Ovary (tissue), 3 donors: ENCODE measurements around the gene TCF4.

Experiments
- EP300 ChIP-seq: sonication (generic); formaldehyde crosslinking; IDR thresholded peaks from one replicate; pipeline ENCODE4 v1.6.1; 2017; ENCODE audit warnings: antibody characterized with exemption
- POLR2A ChIP-seq: fragments of 450-650 bp; IDR thresholded peaks from one replicate; pipeline ENCODE4 v1.6.1; 2017; ENCODE audit warnings: antibody characterized with exemption, mild to moderate bottlenecking, moderate library complexity
- TF ChIP-seq, protein P1 (sequence below), 3 donors: fragments of 450-650 bp in 2 of 3; fragments of 200-600 bp in 1 of 3; IDR thresholded peaks; one replicate each; pipeline versions ENCODE4 v1.5.1 to v1.8.0; 2016 to 2022; ENCODE audit warnings: antibody characterized with exemption in 3 of 3, mild to moderate bottlenecking in 1 of 3
- donor health status: DM: no; HTN: no; CAD: no.

DNA sequence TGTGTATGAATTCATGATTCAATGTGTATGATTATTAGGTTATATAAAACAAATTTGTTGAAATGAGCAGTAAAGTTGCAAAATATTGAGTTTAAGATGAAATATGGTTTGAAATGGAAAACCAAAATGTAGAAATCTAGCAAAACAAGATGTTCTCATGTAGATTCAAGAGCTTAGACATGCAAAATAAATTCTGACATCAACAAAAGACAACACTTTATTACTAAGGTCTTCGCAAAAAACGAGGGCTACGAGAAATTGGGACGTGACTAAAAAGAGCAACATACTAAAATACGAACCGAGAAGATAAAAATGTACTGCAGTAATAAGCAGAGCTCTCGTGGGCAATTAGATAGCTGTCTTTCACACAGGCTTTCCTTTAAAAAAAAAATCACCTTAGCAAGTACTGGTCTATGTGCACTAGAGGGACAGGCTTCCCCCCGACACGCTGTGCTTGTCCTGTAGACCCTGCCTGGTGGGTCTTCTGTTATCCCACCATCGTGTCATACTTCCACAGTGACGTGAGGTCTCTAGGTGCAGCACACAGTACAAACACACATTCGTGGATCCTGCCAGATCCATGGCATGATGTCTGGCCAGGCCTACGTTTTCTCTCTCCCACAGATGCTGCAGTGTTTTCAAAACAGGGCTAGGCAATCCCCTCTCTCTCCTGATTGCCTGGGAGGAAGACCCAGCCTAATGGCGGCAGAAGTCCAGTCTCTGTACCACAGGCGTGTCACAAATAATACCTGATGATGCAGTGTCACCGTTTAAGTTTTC is 240.8 kb downstream of the TCF4 start:
- TF ChIP-seq POLR2A (no peak), EP300 (no peak)
- TF ChIP-seq, protein P1, sequence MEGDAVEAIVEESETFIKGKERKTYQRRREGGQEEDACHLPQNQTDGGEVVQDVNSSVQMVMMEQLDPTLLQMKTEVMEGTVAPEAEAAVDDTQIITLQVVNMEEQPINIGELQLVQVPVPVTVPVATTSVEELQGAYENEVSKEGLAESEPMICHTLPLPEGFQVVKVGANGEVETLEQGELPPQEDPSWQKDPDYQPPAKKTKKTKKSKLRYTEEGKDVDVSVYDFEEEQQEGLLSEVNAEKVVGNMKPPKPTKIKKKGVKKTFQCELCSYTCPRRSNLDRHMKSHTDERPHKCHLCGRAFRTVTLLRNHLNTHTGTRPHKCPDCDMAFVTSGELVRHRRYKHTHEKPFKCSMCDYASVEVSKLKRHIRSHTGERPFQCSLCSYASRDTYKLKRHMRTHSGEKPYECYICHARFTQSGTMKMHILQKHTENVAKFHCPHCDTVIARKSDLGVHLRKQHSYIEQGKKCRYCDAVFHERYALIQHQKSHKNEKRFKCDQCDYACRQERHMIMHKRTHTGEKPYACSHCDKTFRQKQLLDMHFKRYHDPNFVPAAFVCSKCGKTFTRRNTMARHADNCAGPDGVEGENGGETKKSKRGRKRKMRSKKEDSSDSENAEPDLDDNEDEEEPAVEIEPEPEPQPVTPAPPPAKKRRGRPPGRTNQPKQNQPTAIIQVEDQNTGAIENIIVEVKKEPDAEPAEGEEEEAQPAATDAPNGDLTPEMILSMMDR (IDR thresholded peaks at IDR 0.05): no peak
